Panc1 (cell line): Measurements from ENCODE around the gene RNF130. TPM values are rescaled to one million over a fixed set of nuclear protein-coding genes. Genes with fewer than 3 reads are reported as not detected.
A peak's percentile ranks its signal among the peaks of the same experiment; 100 is the strongest.

Experiments used
- ATAC-seq: fragments of 200-7000 bp; cut with Tn5 transposase; 2 replicates; pipeline ENCODE4 v1.9.1; 2020; ENCODE audit warnings: mild to moderate bottlenecking, moderate library complexity
- BruUV-seq: library from RNA; stranded (reverse); fragments of 400-500 nt; replicated peaks from 2 replicates; lab custom pipeline; 2021; lab: Mats Ljungman, UMichigan
- CTCF ChIA-PET: fragments of 300-600 bp; sonication (Branson Sonifier 250); formaldehyde crosslinking; loops from one replicate; lab custom pipeline; 2022; ENCODE audit warnings: antibody characterized with exemption; lab: Charles Lee
- POLR2A ChIA-PET: fragments of 300-600 bp; sonication (Branson Sonifier 250); formaldehyde crosslinking; loops from one replicate; lab custom pipeline; 2022; ENCODE audit warnings: antibody characterized with exemption; lab: Charles Lee
- DNase-seq: peaks from one replicate; pipeline ENCODE4 v3.0.0-alpha.2; 2010; ENCODE audit warnings: low read depth, low spot score
- H3K27ac ChIP-seq: 2 replicates; pipeline ENCODE4 v1.5.1; 2011; ENCODE audit warnings: mild to moderate bottlenecking, low read length, inconsistent platforms
- H3K27me3 ChIP-seq: fragments of 200-500 bp; sonication (Bioruptor generic); 2 replicates; pipeline ENCODE4 v1.6.0; 2014; ENCODE audit warnings: low read length, inconsistent platforms; ENCODE audit not compliant: control insufficient read depth, insufficient read depth
- H3K36me3 ChIP-seq: fragments of 200-500 bp; sonication (Bioruptor generic); 2 replicates; pipeline ENCODE4 v1.5.1; 2014; ENCODE audit warnings: inconsistent platforms, mild to moderate bottlenecking, low read length, moderate library complexity; ENCODE audit not compliant: control insufficient read depth, insufficient read depth
- H3K4me1 ChIP-seq: 2 replicates; pipeline ENCODE4 v1.5.1; 2011; ENCODE audit warnings: inconsistent platforms, mild to moderate bottlenecking, low read length, moderate library complexity; ENCODE audit not compliant: control insufficient read depth, insufficient read depth
- H3K4me3 ChIP-seq, 2 experiments: 2 replicates each; pipeline ENCODE4 v1.5.1; 2011 to 2012; ENCODE audit warnings: low read depth in 2 of 2, low read length in 2 of 2, mild to moderate bottlenecking in 2 of 2, inconsistent platforms in 1 of 2, moderate library complexity in 1 of 2
- H3K9me3 ChIP-seq: fragments of 200-500 bp; sonication (Bioruptor generic); 2 replicates; pipeline ENCODE4 v1.5.1; 2014; ENCODE audit warnings: low read depth, mild to moderate bottlenecking, inconsistent platforms, low read length, moderate library complexity; ENCODE audit not compliant: control insufficient read depth, insufficient read depth
- CTCF ChIP-seq: fragments of 450-650 bp; IDR thresholded peaks from 2 replicates; pipeline ENCODE4 v1.5.1; 2017; ENCODE audit warnings: mild to moderate bottlenecking
- POLR2AphosphoS5 ChIP-seq: IDR thresholded peaks from 2 replicates; pipeline ENCODE4 v1.6.1; 2012; ENCODE audit warnings: mild to moderate bottlenecking, low read depth, low read length, moderate library complexity
- REST ChIP-seq, 2 experiments: IDR thresholded peaks; 2 replicates each; pipeline ENCODE4 v1.6.1; 2011 to 2012; ENCODE audit warnings: low read depth in 2 of 2, control low read depth in 1 of 2, low read length in 1 of 2, mild to moderate bottlenecking in 1 of 2, moderate library complexity in 1 of 2; ENCODE audit not compliant: insufficient read depth in 1 of 2
- SIN3A ChIP-seq: IDR thresholded peaks from 2 replicates; pipeline ENCODE4 v1.6.1; 2012; ENCODE audit warnings: low read depth, mild to moderate bottlenecking, low read length, moderate library complexity, borderline replicate concordance; ENCODE audit not compliant: insufficient read depth
- TCF7L2 ChIP-seq: IDR thresholded peaks from 2 replicates; pipeline ENCODE4 v1.6.1; 2011; ENCODE audit warnings: mild to moderate bottlenecking, low read depth, low read length, inconsistent platforms
- in situ Hi-C: cut with HindIII; loops from 2 replicates; pipeline ENCODE4 v1.10.0; 2016; ENCODE audit warnings: low sequenced_read_pairs, low pct_unique_long_range_greater_than_20kb
- intact Hi-C: fragments of 100-400 bp; cut with micrococcal nuclease; formaldehyde crosslinking; loops from one replicate; pipeline ENCODE4 v1.10.0; 2022; ENCODE audit not compliant: unreplicated experiment
- microRNA-seq: library from miRNA; unstranded; fragments of <30 nt; microRNA quantifications from one replicate; pipeline ENCODE4 v1.1.0, GENCODE V29; 2020; ENCODE audit not compliant: unreplicated experiment
- total RNA-seq: library from RNA; stranded (reverse); gene quantifications from one replicate; pipeline ENCODE4 v1.2.1, GENCODE V29; 2021; ENCODE audit not compliant: unreplicated experiment

The RNF130 gene
- total RNA-seq, 1 experiment from 2014 or later = 73.1 TPM

GRCh38 chr5:179905161-179905560, 166.4 kb downstream of the RNF130 start:
- ChIA-PET CTCF (no interaction called here), POLR2A (no interaction called here)
- Histone ChIP-seq H3K27me3 (no peaks in the 10 kb centered on the region), H3K4me3 (no peak overlapping the region), H3K27ac (no peak overlapping the region), H3K36me3 (peaks cover 3% of the 10 kb centered on the region), H3K9me3 (no peaks in the 10 kb centered on the region), H3K4me1 (peaks cover 7% of the 10 kb centered on the region; the same call in 1 of the 2 replicates)
- in situ Hi-C loops (no loop called here), intact Hi-C loops (no loop called here)
- DNase-seq (no peak), ATAC-seq (no peak)
- no peak for TF ChIP-seq POLR2AphosphoS5
- TF ChIP-seq TCF7L2 = no peak
- TF ChIP-seq CTCF = no peak
- TF ChIP-seq REST (IDR thresholded peaks at IDR 0.05; ENCODE audit: insufficient read depth in 1 of 2, low read depth in 2 of 2, low read length in 1 of 2) = no peak
- no peak for TF ChIP-seq SIN3A
- BruUV-seq = no TSS peak

Small RNA genes within 50 kb of the gene (microRNA-seq; reads per million reads assigned to microRNA genes)
- gene MIR340 = 556 reads per million, percentile 74 among the genes with 10 or more reads in this experiment

Other genes starting within 250 kb of the RNF130 start
- 33.0 TPM for gene MRNIP, start 212.9 kb downstream of the RNF130 start, total RNA-seq
- gene TBC1D9B, start 163.9 kb downstream of the RNF130 start, total RNA-seq = 131 TPM
- 0.49 TPM for gene RASGEF1C, start 137.5 kb upstream of the RNF130 start, total RNA-seq
- gene MAPK9, start 220.3 kb upstream of the RNF130 start, total RNA-seq = 44.1 TPM